Left lung (tissue), 10 donors: ENCODE data around the gene C2orf49. TPM values are rescaled to one million over a fixed set of nuclear protein-coding genes. Genes with fewer than 3 reads are reported as not detected.
A peak's percentile ranks its signal among the peaks of the same experiment; 100 is the strongest.

ENCODE experiments used
- ATAC-seq: fragments of 200-7000 bp; cut with Tn5 transposase; one replicate; pipeline ENCODE4 v1.9.1; 2020; ENCODE audit warnings: moderate library complexity
- DNase-seq, 4 donors: peaks; one replicate each; pipeline ENCODE4 v3.0.0-alpha.2; 2013 to 2020
- H3K27ac ChIP-seq, 2 donors: fragments of 200-600 bp; sonication (generic) in 1 of 2; one replicate each; pipeline versions ENCODE4 v1.5.0 to v1.8.0; 2020 to 2021
- H3K27me3 ChIP-seq, 2 donors: fragments of 200-600 bp; sonication (generic) in 1 of 2; one replicate each; pipeline versions ENCODE4 v1.5.0 to v1.8.0; 2020 to 2021
- H3K36me3 ChIP-seq, 2 donors: fragments of 200-600 bp; sonication (generic) in 1 of 2; one replicate each; pipeline versions ENCODE4 v1.5.0 to v1.8.0; 2020 to 2021
- H3K4me1 ChIP-seq, 2 donors: fragments of 200-600 bp; one replicate each; pipeline ENCODE4 v1.8.0; 2021
- H3K4me3 ChIP-seq, 2 donors: fragments of 200-600 bp; sonication (generic) in 1 of 2; one replicate each; pipeline versions ENCODE4 v1.5.0 to v1.8.0; 2020 to 2021; ENCODE audit warnings: mild to moderate bottlenecking in 1 of 2
- H3K9me3 ChIP-seq, 2 donors: fragments of 200-600 bp; sonication (generic) in 1 of 2; one replicate each; pipeline versions ENCODE4 v1.5.0 to v1.8.0; 2020 to 2021
- CTCF ChIP-seq, 2 donors: fragments of 200-600 bp; sonication (generic) in 1 of 2; IDR thresholded peaks; one replicate each; pipeline versions ENCODE4 v1.5.0 to v1.8.0; 2021; ENCODE audit warnings: antibody characterized with exemption in 2 of 2
- intact Hi-C, 2 donors: fragments of 100-400 bp; cut with DNase I; formaldehyde crosslinking; loops; one replicate each; pipeline versions ENCODE4 v1.11.2 to v1.14.2; 2022
- polyA plus RNA-seq, 6 donors: library from polyadenylated mRNA; unstranded; fragments of 120-200 nt; gene quantifications; one replicate each; pipeline ENCODE4 v1.2.1, GENCODE V29; 2013; ENCODE audit not compliant: insufficient read length in 6 of 6
- total RNA-seq, 2 donors: library from RNA; stranded (reverse); fragmentation: NEBNext Ultra II Directional; extraction: Animal tissue kit (Norgen Biotek cat#: 25700); gene quantifications; one replicate each; pipeline ENCODE4 v1.2.1, GENCODE V29; 2021
- donor health status: DM: no; HTN: yes; CAD: no.
- donor health status: DM: no; HTN: no; CAD: no.

Gene C2orf49
- total and polyA plus RNA-seq, 8 donors: 15.7 to 29.8 (median 25.3) TPM

GRCh38 chr2:105317937-105318336 is 19.4 kb upstream of the C2orf49 start:
- no peak for ATAC-seq
- intact Hi-C loops: no loop called here

GRCh38 chr2:105320651-105321215 is 16.6 kb upstream of the C2orf49 start:
- Histone ChIP-seq H3K4me3 (no peak overlapping the region), H3K9me3 (no peaks in the 10 kb centered on the region), H3K36me3 (no peaks in the 10 kb centered on the region), H3K27ac (no peak overlapping the region), H3K4me1 (peaks cover 0 to 29% of the 10 kb centered on the region in 2 donors), H3K27me3 (no peaks in the 10 kb centered on the region)
- intact Hi-C loops: no loop called here
- no peak for TF ChIP-seq CTCF (IDR thresholded peaks at IDR 0.05)
- DNase-seq: no peak
- peak; percentile 79 for ATAC-seq

More at GRCh38 chr2:105317937-105318336, 19.4 kb upstream of the C2orf49 start:
- peaks cover 0 to 10% of the 10 kb centered on the region in 2 donors for H3K4me1 ChIP-seq
- DNase-seq: no peak
- TF ChIP-seq CTCF (IDR thresholded peaks at IDR 0.05): no peak
- H3K27ac ChIP-seq: no peak overlapping the region
- no peaks in the 10 kb centered on the region for H3K9me3 ChIP-seq
- no peaks in the 10 kb centered on the region for H3K27me3 ChIP-seq
- H3K4me3 ChIP-seq: no peak overlapping the region
- no peaks in the 10 kb centered on the region for H3K36me3 ChIP-seq

GRCh38 chr2:105321875-105322646 is 15.3 kb upstream of the C2orf49 start:
- Histone ChIP-seq H3K36me3 (no peaks in the 10 kb centered on the region), H3K27me3 (no peaks in the 10 kb centered on the region), H3K9me3 (no peaks in the 10 kb centered on the region), H3K4me3 (no peak overlapping the region), H3K4me1 (peaks cover 0 to 34% of the 10 kb centered on the region in 2 donors), H3K27ac (no peak overlapping the region)
- ATAC-seq (peak; percentile 60), DNase-seq (no peak)
- intact Hi-C loops: no loop called here
- no peak for TF ChIP-seq CTCF (IDR thresholded peaks at IDR 0.05)

GRCh38 chr2:105323111-105323510 is 14.2 kb upstream of the C2orf49 start:
- Histone ChIP-seq H3K4me1 (peaks cover under 1 to 43% of the 10 kb centered on the region in 2 donors), H3K27ac (no peak overlapping the region), H3K9me3 (no peaks in the 10 kb centered on the region), H3K36me3 (no peaks in the 10 kb centered on the region), H3K27me3 (no peaks in the 10 kb centered on the region), H3K4me3 (no peak overlapping the region)
- no peak for TF ChIP-seq CTCF (IDR thresholded peaks at IDR 0.05)
- ATAC-seq (no peak), DNase-seq (no peak)
- intact Hi-C loops: no loop called here

- H3K27ac ChIP-seq: peak overlapping the region in 1 of 2 donors; percentile 67
- H3K36me3 ChIP-seq: no peaks in the 10 kb centered on the region
- TF ChIP-seq CTCF (IDR thresholded peaks at IDR 0.05): no peak
- H3K9me3 ChIP-seq: no peaks in the 10 kb centered on the region
- ATAC-seq: no peak
- H3K4me1 ChIP-seq: peaks cover 9 to 53% of the 10 kb centered on the region in 2 donors
- intact Hi-C loops: no loop called here
- no peaks in the 10 kb centered on the region for H3K27me3 ChIP-seq
- no peak for DNase-seq
- no peak overlapping the region for H3K4me3 ChIP-seq
These were observed 13.2 kb upstream of the C2orf49 start for GRCh38 chr2:105324101-105324500.
